HepG2 (cell line): ENCODE measurements around the gene F12. TPM values are rescaled to one million over a fixed set of nuclear protein-coding genes. Genes with fewer than 3 reads are reported as not detected.

Source experiments
- ATAC-seq: fragments of 200-7000 bp; cut with Tn5 transposase; 3 replicates; pipeline ENCODE4 v1.9.1; 2020; ENCODE audit warnings: mild to moderate bottlenecking, moderate library complexity
- BruUV-seq: library from RNA; stranded (reverse); fragments of 400-500 nt; replicated peaks from 2 replicates; lab custom pipeline; 2021; lab: Mats Ljungman, UMichigan
- CTCF ChIA-PET: fragments of 300-600 bp; formaldehyde crosslinking; extraction: SDS; loops from one replicate; lab custom pipeline; 2021; ENCODE audit warnings: low total read pairs, inconsistent platforms, low intra/inter-chr PET ratio; lab: Yijun Ruan, JAX
- POLR2A ChIA-PET: fragments of 350-600 bp; sonication (Branson Sonifier 250); formaldehyde crosslinking; loops from one replicate; lab custom pipeline; 2020; ENCODE audit warnings: antibody characterized with exemption, inconsistent platforms; lab: Yijun Ruan, JAX
- DNase-seq: peaks from one replicate; pipeline ENCODE4 v3.0.0-alpha.2; 2015; ENCODE audit warnings: low spot score
- FAIRE-seq: peaks from 3 replicates; lab custom pipeline; 2011; peaks lifted over from hg19 to GRCh38; lab: Jason Lieb, UNC
- H2AFZ ChIP-seq: one replicate; pipeline ENCODE4 v1.6.1; 2011; ENCODE audit warnings: low read length, inconsistent platforms
- H3K27ac ChIP-seq: fragments of 300-600 bp; 3 replicates; pipeline ENCODE4 v1.8.0; 2011; ENCODE audit warnings: mixed run types, mild to moderate bottlenecking, mixed read lengths, low read length, inconsistent platforms; ENCODE audit not compliant: insufficient read depth; ENCODE audit errors: extremely low read length
- H3K27me3 ChIP-seq, 2 experiments: fragments of 200-600 bp in 1 of 2; 2 replicates in 1 of 2; 3 replicates in 1 of 2; pipeline versions ENCODE4 v1.6.0 to v1.8.0; 2011; ENCODE audit warnings: low read length in 2 of 2, mild to moderate bottlenecking in 2 of 2, moderate library complexity in 2 of 2, inconsistent platforms in 1 of 2; ENCODE audit not compliant: insufficient read depth in 2 of 2, control insufficient read depth in 1 of 2
- H3K36me3 ChIP-seq, 2 experiments: fragments of 200-600 bp in 1 of 2; replicated peaks in 1 of 2; 2 replicates in 1 of 2; 3 replicates in 1 of 2; pipeline versions ENCODE4 v1.5.1 to v1.8.0; 2011; ENCODE audit warnings: low read length in 2 of 2, inconsistent platforms in 1 of 2; ENCODE audit not compliant: insufficient read depth in 2 of 2, control insufficient read depth in 1 of 2
- H3K4me1 ChIP-seq: 2 replicates; pipeline ENCODE4 v1.5.1; 2012; ENCODE audit warnings: low read length, inconsistent platforms; ENCODE audit not compliant: insufficient read depth
- H3K4me2 ChIP-seq: 2 replicates; pipeline ENCODE4 v1.6.0; 2011; ENCODE audit warnings: low read depth, low read length, inconsistent platforms
- H3K4me3 ChIP-seq, 3 experiments: fragments of 200-600 bp in 1 of 3; sonication (generic), shearing (Covaris generic) in 1 of 3; replicated peaks in 1 of 3; 2 replicates each; pipeline ENCODE4 v1.5.1; 2011 to 2016; ENCODE audit warnings: low read length in 3 of 3, inconsistent platforms in 2 of 3, low read depth in 2 of 3, mild to moderate bottlenecking in 2 of 3, control low read depth in 1 of 3, mixed read lengths in 1 of 3; ENCODE audit not compliant: insufficient read depth in 1 of 3
- H3K79me2 ChIP-seq: one replicate; pipeline ENCODE4 v1.6.1; 2011; ENCODE audit warnings: low read length, inconsistent platforms; ENCODE audit not compliant: insufficient read depth
- H3K9ac ChIP-seq: 2 replicates; pipeline ENCODE4 v1.6.0; 2011; ENCODE audit warnings: mild to moderate bottlenecking, low read depth, low read length, inconsistent platforms; ENCODE audit not compliant: insufficient read depth
- H3K9me3 ChIP-seq: 2 replicates; pipeline ENCODE4 v1.5.1; 2012; ENCODE audit warnings: mild to moderate bottlenecking, low read length
- H4K20me1 ChIP-seq: 2 replicates; pipeline ENCODE4 v1.6.0; 2011; ENCODE audit warnings: inconsistent platforms, mild to moderate bottlenecking, low read length, moderate library complexity; ENCODE audit not compliant: insufficient read depth
- HHEX ChIP-seq: IDR thresholded peaks from 2 replicates; pipeline ENCODE4 v1.6.1; 2016; ENCODE audit warnings: control low read depth
- MIER2 ChIP-seq: IDR thresholded peaks from 2 replicates; pipeline ENCODE4 v1.6.1; 2016; ENCODE audit warnings: missing biosample characterization, missing genetic modification reagents
- MLLT10 ChIP-seq: sonication (generic); formaldehyde crosslinking; IDR thresholded peaks from 2 replicates; pipeline ENCODE4 v1.4.0; 2020; ENCODE audit warnings: missing genetic modification reagents
- RARA ChIP-seq: IDR thresholded peaks from 2 replicates; pipeline ENCODE4 v1.6.1; 2016; ENCODE audit warnings: missing genetic modification reagents, missing compliant biosample characterization
- RBAK ChIP-seq: sonication (generic); formaldehyde crosslinking; IDR thresholded peaks from 2 replicates; pipeline ENCODE4 v1.5.1; 2020; ENCODE audit warnings: mild to moderate bottlenecking, missing genetic modification reagents
- RXRA ChIP-seq: sonication (generic); formaldehyde crosslinking; IDR thresholded peaks from 2 replicates; pipeline ENCODE4 v1.5.1; 2020; ENCODE audit warnings: missing genetic modification reagents
- ZFP36L1 ChIP-seq: sonication (generic); formaldehyde crosslinking; IDR thresholded peaks from 2 replicates; pipeline ENCODE4 v1.8.0; 2022; ENCODE audit warnings: mild to moderate bottlenecking, missing genetic modification reagents, moderate library complexity
- ZNF253 ChIP-seq: sonication (generic); formaldehyde crosslinking; IDR thresholded peaks from 2 replicates; pipeline ENCODE4 v1.8.0; 2022; ENCODE audit warnings: mild to moderate bottlenecking, missing genetic modification reagents, borderline replicate concordance
- ZNF281 ChIP-seq: sonication (generic); formaldehyde crosslinking; IDR thresholded peaks from 2 replicates; pipeline ENCODE4 v1.4.0; 2020; ENCODE audit warnings: missing genetic modification reagents, borderline replicate concordance
- ZNF501 ChIP-seq: sonication (generic); formaldehyde crosslinking; IDR thresholded peaks from 2 replicates; pipeline ENCODE4 v1.5.1; 2020; ENCODE audit warnings: mild to moderate bottlenecking, moderate library complexity, missing genetic modification reagents
- ZNF777 ChIP-seq: sonication (generic); formaldehyde crosslinking; IDR thresholded peaks from 2 replicates; pipeline ENCODE4 v1.4.0; 2020; ENCODE audit warnings: missing genetic modification reagents
- WGBS: methylation state at CpG from one replicate; pipeline ENCODE4 v1.1.6; 2017; ENCODE audit warnings: low lambda C conversion rate; 5-methylcytosine and 5-hydroxymethylcytosine counted together
- in situ Hi-C: cut with HindIII; loops from 2 replicates; pipeline ENCODE4 v1.10.0; 2017; ENCODE audit warnings: low pct_unique_long_range_greater_than_20kb; ENCODE audit not compliant: extremely low pct_ligation_motif_present
- intact Hi-C: fragments of 100-400 bp; cut with micrococcal nuclease; formaldehyde crosslinking; loops from one replicate; pipeline ENCODE4 v1.10.0; 2022; ENCODE audit not compliant: unreplicated experiment
- polyA plus RNA-seq, 8 experiments: library from polyadenylated mRNA; depleted of rRNA in 3 of 8; stranded (reverse) in 7 of 8; unstranded in 1 of 8; fragments of >200 nt; fragmentation: Illumina TruSeq in 4 of 8; extraction: Trizol in 4 of 8; gene quantifications; 2 replicates each; pipeline versions ENCODE4 v1.2.1 to v1.2.3, GENCODE V29; 2011 to 2016; ENCODE audit warnings: low read depth in 4 of 8, missing spikeins in 1 of 8, mixed read lengths in 1 of 8; ENCODE audit not compliant: insufficient read depth in 1 of 8
- total RNA-seq, 5 experiments: library from RNA; depleted of rRNA; stranded (reverse); fragments of >200 nt; fragmentation: Illumina TruSeq; extraction: Trizol; gene quantifications; 2 replicates each; pipeline ENCODE4 v1.2.3, GENCODE V29; 2016; ENCODE audit warnings: low read depth in 1 of 5
- TF ChIP-seq, protein P1 (sequence below): sonication (generic); formaldehyde crosslinking; IDR thresholded peaks from 2 replicates; pipeline ENCODE4 v1.5.0; 2020; ENCODE audit warnings: mild to moderate bottlenecking, low read depth, missing genetic modification reagents, borderline replicate concordance
- TF ChIP-seq, protein P2 (sequence below): sonication (generic); formaldehyde crosslinking; conservative IDR thresholded peaks from 2 replicates; pipeline ENCODE4 v1.5.0; 2020; ENCODE audit warnings: missing genetic modification reagents
- TF ChIP-seq, protein P3 (sequence below): IDR thresholded peaks from 2 replicates; pipeline ENCODE4 v1.6.1; 2016; ENCODE audit warnings: low read depth, missing genetic modification reagents, missing compliant biosample characterization

The F12 gene
- total and polyA plus RNA-seq, 2 of the 13 experiments (the other 11 are each of a cell fraction or from before 2014, with no cell fraction given) = 2.5 to 3.0 TPM

DNA sequence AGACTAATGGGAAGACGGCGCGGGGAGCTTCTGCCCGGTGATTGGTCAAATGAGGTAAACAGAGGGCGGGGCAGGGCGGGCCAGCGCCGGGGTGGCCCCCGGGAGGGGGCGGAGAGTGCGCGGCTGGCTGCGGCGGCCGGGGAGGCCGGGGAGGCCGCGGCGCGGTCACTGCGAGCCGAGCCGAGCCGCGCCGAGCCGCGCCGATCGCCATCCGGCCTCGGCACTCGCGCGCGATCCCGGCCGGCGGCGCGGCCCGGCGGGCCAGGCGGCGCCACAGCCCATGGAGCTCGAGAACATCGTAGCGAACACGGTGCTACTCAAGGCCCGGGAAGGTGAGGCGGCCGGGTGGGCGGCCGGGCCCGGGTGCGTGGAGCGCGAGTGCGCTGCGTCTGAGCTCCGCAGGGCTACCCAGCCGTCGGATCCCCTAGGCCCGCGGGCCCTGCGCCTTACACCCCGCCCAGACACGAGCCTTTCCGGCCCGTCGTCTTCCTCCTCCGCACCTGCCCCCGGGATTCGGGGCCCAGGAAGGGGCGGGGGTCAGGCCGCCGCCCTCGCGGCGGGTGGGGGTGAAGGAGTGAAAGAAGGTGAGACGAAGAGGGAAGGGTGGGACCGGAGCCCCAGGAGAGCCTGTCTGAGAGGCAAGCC lies 17.3 kb upstream of the F12 start, which contains the start of gene GRK6:
Gene GRK6 (plus strand): TSS at position 111 of the 645 bp plus-strand sequence. CDS start 170 bp downstream, at position 281.
- Histone ChIP-seq H4K20me1 (no peaks in the 10 kb centered on the region), H3K9me3 (no peaks in the 10 kb centered on the region), H3K36me3 (peaks cover 0 to 4% of the 10 kb centered on the region in 2 experiments; a peak in 1 of 5 replicates), H3K27me3 (peaks cover 0 to 14% of the 10 kb centered on the region in 2 experiments; a peak in 2 of 5 replicates), H3K79me2 (peaks cover 14% of the 10 kb centered on the region), H3K4me2 (peak within 1 kb of the TSS; percentile 95), H2AFZ (peak within 1 kb of the TSS; percentile 50), H3K4me3 (peak within 1 kb of the TSS; percentile 69 to 87 (median 76)), H3K27ac (peak within 1 kb of the TSS; percentile 83), H3K4me1 (peaks cover 43% of the 10 kb centered on the region), H3K9ac (peak within 1 kb of the TSS; percentile 96)
- FAIRE-seq (no peak), DNase-seq (no peak), ATAC-seq (peak; percentile 72)
- POLR2A ChIA-PET = interaction anchor here (0.8 to 2.9 kb wide), 23 partner anchors 9 to 101 kb away, joined by 3 to 30 read pairs (median 6); partner anchors contain the start of genes F12 and LMAN2
- intact Hi-C loops = no loop called here
- in situ Hi-C loops = no loop called here
- no TSS peak for BruUV-seq
- CTCF ChIA-PET = interaction anchor here (0.9 to 1.2 kb wide), 2 partner anchors 23 to 28 kb away, joined by 3 to 5 read pairs; no protein-coding TSS in a partner anchor
- WGBS = 2% methylated on average over 25 of the region's 82 CpGs
- TF ChIP-seq ZNF281 (no peak), RARA (CRISPR knock-in tag) (no peak), HHEX (CRISPR knock-in tag) (no peak), RBAK (CRISPR knock-in tag) (no peak), ZFP36L1 (CRISPR knock-in tag) (no peak), ZNF253 (CRISPR knock-in tag) (no peak), RXRA (CRISPR knock-in tag) (no peak), MIER2 (no peak), ZNF777 (CRISPR knock-in tag) (peak; percentile 78), ZNF501 (0 out of 2 replicates have a peak, but pooled peaks have one; percentile 24), MLLT10 (CRISPR knock-in tag) (no peak)
- TF ChIP-seq, protein P1, sequence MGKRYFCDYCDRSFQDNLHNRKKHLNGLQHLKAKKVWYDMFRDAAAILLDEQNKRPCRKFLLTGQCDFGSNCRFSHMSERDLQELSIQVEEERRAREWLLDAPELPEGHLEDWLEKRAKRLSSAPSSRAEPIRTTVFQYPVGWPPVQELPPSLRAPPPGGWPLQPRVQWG (CRISPR knock-in tag) = no peak
- TF ChIP-seq, protein P2, sequence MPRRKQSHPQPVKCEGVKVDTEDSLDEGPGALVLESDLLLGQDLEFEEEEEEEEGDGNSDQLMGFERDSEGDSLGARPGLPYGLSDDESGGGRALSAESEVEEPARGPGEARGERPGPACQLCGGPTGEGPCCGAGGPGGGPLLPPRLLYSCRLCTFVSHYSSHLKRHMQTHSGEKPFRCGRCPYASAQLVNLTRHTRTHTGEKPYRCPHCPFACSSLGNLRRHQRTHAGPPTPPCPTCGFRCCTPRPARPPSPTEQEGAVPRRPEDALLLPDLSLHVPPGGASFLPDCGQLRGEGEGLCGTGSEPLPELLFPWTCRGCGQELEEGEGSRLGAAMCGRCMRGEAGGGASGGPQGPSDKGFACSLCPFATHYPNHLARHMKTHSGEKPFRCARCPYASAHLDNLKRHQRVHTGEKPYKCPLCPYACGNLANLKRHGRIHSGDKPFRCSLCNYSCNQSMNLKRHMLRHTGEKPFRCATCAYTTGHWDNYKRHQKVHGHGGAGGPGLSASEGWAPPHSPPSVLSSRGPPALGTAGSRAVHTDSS (CRISPR knock-in tag) = no peak
- TF ChIP-seq, protein P3, sequence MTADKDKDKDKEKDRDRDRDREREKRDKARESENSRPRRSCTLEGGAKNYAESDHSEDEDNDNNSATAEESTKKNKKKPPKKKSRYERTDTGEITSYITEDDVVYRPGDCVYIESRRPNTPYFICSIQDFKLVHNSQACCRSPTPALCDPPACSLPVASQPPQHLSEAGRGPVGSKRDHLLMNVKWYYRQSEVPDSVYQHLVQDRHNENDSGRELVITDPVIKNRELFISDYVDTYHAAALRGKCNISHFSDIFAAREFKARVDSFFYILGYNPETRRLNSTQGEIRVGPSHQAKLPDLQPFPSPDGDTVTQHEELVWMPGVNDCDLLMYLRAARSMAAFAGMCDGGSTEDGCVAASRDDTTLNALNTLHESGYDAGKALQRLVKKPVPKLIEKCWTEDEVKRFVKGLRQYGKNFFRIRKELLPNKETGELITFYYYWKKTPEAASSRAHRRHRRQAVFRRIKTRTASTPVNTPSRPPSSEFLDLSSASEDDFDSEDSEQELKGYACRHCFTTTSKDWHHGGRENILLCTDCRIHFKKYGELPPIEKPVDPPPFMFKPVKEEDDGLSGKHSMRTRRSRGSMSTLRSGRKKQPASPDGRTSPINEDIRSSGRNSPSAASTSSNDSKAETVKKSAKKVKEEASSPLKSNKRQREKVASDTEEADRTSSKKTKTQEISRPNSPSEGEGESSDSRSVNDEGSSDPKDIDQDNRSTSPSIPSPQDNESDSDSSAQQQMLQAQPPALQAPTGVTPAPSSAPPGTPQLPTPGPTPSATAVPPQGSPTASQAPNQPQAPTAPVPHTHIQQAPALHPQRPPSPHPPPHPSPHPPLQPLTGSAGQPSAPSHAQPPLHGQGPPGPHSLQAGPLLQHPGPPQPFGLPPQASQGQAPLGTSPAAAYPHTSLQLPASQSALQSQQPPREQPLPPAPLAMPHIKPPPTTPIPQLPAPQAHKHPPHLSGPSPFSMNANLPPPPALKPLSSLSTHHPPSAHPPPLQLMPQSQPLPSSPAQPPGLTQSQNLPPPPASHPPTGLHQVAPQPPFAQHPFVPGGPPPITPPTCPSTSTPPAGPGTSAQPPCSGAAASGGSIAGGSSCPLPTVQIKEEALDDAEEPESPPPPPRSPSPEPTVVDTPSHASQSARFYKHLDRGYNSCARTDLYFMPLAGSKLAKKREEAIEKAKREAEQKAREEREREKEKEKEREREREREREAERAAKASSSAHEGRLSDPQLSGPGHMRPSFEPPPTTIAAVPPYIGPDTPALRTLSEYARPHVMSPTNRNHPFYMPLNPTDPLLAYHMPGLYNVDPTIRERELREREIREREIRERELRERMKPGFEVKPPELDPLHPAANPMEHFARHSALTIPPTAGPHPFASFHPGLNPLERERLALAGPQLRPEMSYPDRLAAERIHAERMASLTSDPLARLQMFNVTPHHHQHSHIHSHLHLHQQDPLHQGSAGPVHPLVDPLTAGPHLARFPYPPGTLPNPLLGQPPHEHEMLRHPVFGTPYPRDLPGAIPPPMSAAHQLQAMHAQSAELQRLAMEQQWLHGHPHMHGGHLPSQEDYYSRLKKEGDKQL = no peak
